Esophagus mucosa (tissue), 1 donor: ENCODE measurements around the gene GEMIN7. TPM values are rescaled to one million over a fixed set of nuclear protein-coding genes. Genes with fewer than 3 reads are reported as not detected.

Source experiments
- ATAC-seq: fragments of 200-7000 bp; cut with Tn5 transposase; one replicate; pipeline ENCODE4 v1.9.1; 2020
- total RNA-seq: library from RNA; stranded (reverse); gene quantifications from one replicate; pipeline ENCODE4 v1.2.4, GENCODE V29; 2023
- donor health status: DM: yes; HTN: yes; CAD: no.

The GEMIN7 gene
- total RNA-seq = 18.7 TPM

GRCh38 chr19:45079063-45079910, at the start of gene GEMIN7:
GEMIN7 (plus strand) TSS chr19:45079260; CDS start chr19:45090115, 10,855 bp downstream.
- peak; percentile 53 for ATAC-seq

- ATAC-seq = no peak
Observed at GRCh38 chr19:45030825-45031224, 48.2 kb upstream of the GEMIN7 start.

GRCh38 chr19:45032421-45032820, 46.6 kb upstream of the GEMIN7 start:
- no peak for ATAC-seq

- ATAC-seq = no peak
Observed at GRCh38 chr19:45035755-45036154, 43.3 kb upstream of the GEMIN7 start.

- no peak for ATAC-seq
Observed at GRCh38 chr19:45037393-45038169, 41.5 kb upstream of the GEMIN7 start.

- ATAC-seq = peak; percentile 96
Observed at GRCh38 chr19:45038931-45039893, 39.8 kb upstream of the GEMIN7 start, which contains the start of gene CLASRP. CLASRP (plus strand) TSS chr19:45039045; CDS start chr19:45040213, 1,168 bp downstream.

GRCh38 chr19:45040059-45040771, 38.8 kb upstream of the GEMIN7 start:
- no peak for ATAC-seq

GRCh38 chr19:45041125-45041524, 37.9 kb upstream of the GEMIN7 start:
- ATAC-seq = no peak

GRCh38 chr19:45045671-45046353, 33.2 kb upstream of the GEMIN7 start:
- ATAC-seq = no peak

GRCh38 chr19:45046355-45046754, 32.7 kb upstream of the GEMIN7 start:
- ATAC-seq = no peak

- no peak for ATAC-seq
Observed at GRCh38 chr19:45047188-45047797, 31.8 kb upstream of the GEMIN7 start.

GRCh38 chr19:45049073-45049736, 29.9 kb upstream of the GEMIN7 start:
- ATAC-seq = peak; percentile 51

- no peak for ATAC-seq
Observed at GRCh38 chr19:45050036-45050435, 29.0 kb upstream of the GEMIN7 start.

GRCh38 chr19:45051929-45052579, 27.0 kb upstream of the GEMIN7 start:
- peak; percentile 85 for ATAC-seq

GRCh38 chr19:45056831-45057230, 22.2 kb upstream of the GEMIN7 start:
- no peak for ATAC-seq

GRCh38 chr19:45057444-45057843, 21.6 kb upstream of the GEMIN7 start:
- peak; percentile 11 for ATAC-seq

- no peak for ATAC-seq
Observed at GRCh38 chr19:45058622-45059159, 20.4 kb upstream of the GEMIN7 start.

- peak; percentile 80 for ATAC-seq
Observed at GRCh38 chr19:45059258-45059965, 19.6 kb upstream of the GEMIN7 start.
